ENCODE data around the gene SOX5. TPM values are rescaled to one million over a fixed set of nuclear protein-coding genes. Genes with fewer than 3 reads are reported as not detected.

Gene SOX5
- total and polyA plus RNA-seq, 9 of the 15 experiments (the other 6 are each of a cell fraction or from before 2014, with no cell fraction given) = 8.3 to 16.5 (median 11.9) TPM

DNA sequence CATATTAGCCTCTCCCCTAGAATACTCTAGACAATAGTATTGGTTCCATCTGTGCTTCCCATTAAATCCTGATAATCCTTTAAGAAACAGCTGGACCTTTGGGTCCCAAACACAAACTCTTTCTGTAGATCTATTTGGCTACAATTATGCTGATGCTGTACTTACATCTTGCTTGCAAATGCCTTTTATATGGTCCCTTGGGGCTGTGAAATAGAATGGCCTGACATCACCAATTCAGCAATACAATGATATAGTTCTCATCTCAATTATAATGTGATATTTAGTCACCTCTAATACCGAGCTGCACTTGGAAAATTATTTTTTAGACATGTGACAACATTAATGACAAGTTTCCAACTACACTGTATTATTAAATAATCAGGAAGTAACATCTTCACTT lies 261.5 kb downstream of the SOX5 start (continued):
- TF ChIP-seq, protein P1, sequence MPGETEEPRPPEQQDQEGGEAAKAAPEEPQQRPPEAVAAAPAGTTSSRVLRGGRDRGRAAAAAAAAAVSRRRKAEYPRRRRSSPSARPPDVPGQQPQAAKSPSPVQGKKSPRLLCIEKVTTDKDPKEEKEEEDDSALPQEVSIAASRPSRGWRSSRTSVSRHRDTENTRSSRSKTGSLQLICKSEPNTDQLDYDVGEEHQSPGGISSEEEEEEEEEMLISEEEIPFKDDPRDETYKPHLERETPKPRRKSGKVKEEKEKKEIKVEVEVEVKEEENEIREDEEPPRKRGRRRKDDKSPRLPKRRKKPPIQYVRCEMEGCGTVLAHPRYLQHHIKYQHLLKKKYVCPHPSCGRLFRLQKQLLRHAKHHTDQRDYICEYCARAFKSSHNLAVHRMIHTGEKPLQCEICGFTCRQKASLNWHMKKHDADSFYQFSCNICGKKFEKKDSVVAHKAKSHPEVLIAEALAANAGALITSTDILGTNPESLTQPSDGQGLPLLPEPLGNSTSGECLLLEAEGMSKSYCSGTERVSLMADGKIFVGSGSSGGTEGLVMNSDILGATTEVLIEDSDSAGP (CRISPR knock-in tag; IDR thresholded peaks at IDR 0.05) = no peak
- TF ChIP-seq BCL6 (CRISPR knock-in tag; IDR thresholded peaks at IDR 0.05) (no peak), KLF6 (CRISPR knock-in tag; IDR thresholded peaks at IDR 0.05; ENCODE audit: borderline replicate concordance) (no peak), PYGO2 (tag; IDR thresholded peaks at IDR 0.05) (no peak), SRSF1 (IDR thresholded peaks at IDR 0.05; ENCODE audit: low read depth, low read length) (no peak), SMARCA5 (IDR thresholded peaks at IDR 0.05) (no peak), TAF1 (IDR thresholded peaks at IDR 0.05; ENCODE audit: control insufficient read depth, extremely low read depth, insufficient read depth, low read length, severe bottlenecking) (no peak)
- TF ChIP-seq, protein P2, sequence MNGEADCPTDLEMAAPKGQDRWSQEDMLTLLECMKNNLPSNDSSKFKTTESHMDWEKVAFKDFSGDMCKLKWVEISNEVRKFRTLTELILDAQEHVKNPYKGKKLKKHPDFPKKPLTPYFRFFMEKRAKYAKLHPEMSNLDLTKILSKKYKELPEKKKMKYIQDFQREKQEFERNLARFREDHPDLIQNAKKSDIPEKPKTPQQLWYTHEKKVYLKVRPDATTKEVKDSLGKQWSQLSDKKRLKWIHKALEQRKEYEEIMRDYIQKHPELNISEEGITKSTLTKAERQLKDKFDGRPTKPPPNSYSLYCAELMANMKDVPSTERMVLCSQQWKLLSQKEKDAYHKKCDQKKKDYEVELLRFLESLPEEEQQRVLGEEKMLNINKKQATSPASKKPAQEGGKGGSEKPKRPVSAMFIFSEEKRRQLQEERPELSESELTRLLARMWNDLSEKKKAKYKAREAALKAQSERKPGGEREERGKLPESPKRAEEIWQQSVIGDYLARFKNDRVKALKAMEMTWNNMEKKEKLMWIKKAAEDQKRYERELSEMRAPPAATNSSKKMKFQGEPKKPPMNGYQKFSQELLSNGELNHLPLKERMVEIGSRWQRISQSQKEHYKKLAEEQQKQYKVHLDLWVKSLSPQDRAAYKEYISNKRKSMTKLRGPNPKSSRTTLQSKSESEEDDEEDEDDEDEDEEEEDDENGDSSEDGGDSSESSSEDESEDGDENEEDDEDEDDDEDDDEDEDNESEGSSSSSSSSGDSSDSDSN (IDR thresholded peaks at IDR 0.05; ENCODE audit: borderline replicate concordance in 1 of 2, low read depth in 2 of 2, low read length in 2 of 2) = no peak
- TF ChIP-seq, protein P3, sequence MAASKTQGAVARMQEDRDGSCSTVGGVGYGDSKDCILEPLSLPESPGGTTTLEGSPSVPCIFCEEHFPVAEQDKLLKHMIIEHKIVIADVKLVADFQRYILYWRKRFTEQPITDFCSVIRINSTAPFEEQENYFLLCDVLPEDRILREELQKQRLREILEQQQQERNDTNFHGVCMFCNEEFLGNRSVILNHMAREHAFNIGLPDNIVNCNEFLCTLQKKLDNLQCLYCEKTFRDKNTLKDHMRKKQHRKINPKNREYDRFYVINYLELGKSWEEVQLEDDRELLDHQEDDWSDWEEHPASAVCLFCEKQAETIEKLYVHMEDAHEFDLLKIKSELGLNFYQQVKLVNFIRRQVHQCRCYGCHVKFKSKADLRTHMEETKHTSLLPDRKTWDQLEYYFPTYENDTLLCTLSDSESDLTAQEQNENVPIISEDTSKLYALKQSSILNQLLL (CRISPR knock-in tag; IDR thresholded peaks at IDR 0.05; ENCODE audit: borderline replicate concordance) = no peak
